Mesenchymal stem cell (in vitro differentiated cells and primary cell): ENCODE data around the gene PASK.

ENCODE experiments used
- DNase-seq: peaks from one replicate; pipeline ENCODE4 v3.0.0-alpha.2; 2013
- H2AFZ ChIP-seq: one replicate; pipeline ENCODE4 v1.6.1; 2013; ENCODE audit warnings: low read depth, mild to moderate bottlenecking, control low read depth, inconsistent platforms, low read length, moderate library complexity
- H2AK5ac ChIP-seq: 2 replicates; pipeline ENCODE4 v1.6.1; 2013; ENCODE audit warnings: low read length, moderate library complexity, mild to moderate bottlenecking, inconsistent platforms; ENCODE audit not compliant: severe bottlenecking
- H2BK120ac ChIP-seq: one replicate; pipeline ENCODE4 v1.6.1; 2013; ENCODE audit warnings: low read depth, mild to moderate bottlenecking, inconsistent platforms, low read length, moderate library complexity
- H2BK12ac ChIP-seq, 2 experiments: one replicate each; pipeline ENCODE4 v1.6.1; 2013; ENCODE audit warnings: inconsistent platforms in 2 of 2, low read length in 2 of 2, mild to moderate bottlenecking in 2 of 2, moderate library complexity in 2 of 2, control low read depth in 1 of 2
- H2BK15ac ChIP-seq: one replicate; pipeline ENCODE4 v1.6.1; 2013; ENCODE audit warnings: mild to moderate bottlenecking, low read depth, inconsistent platforms; ENCODE audit not compliant: poor library complexity, severe bottlenecking
- H2BK5ac ChIP-seq: 2 replicates; pipeline ENCODE4 v1.6.1; 2013; ENCODE audit warnings: low read depth, mild to moderate bottlenecking, low read length, control low read depth, inconsistent platforms; ENCODE audit not compliant: poor library complexity, severe bottlenecking
- H3K14ac ChIP-seq, 2 experiments: one replicate each; pipeline ENCODE4 v1.6.1; 2013; ENCODE audit warnings: inconsistent platforms in 2 of 2, low read length in 2 of 2, control low read depth in 1 of 2, mild to moderate bottlenecking in 1 of 2, moderate library complexity in 1 of 2
- H3K18ac ChIP-seq, 2 experiments: one replicate each; pipeline ENCODE4 v1.6.1; 2013; ENCODE audit warnings: inconsistent platforms in 2 of 2, low read length in 2 of 2, control low read depth in 1 of 2, low read depth in 1 of 2, mild to moderate bottlenecking in 1 of 2
- H3K23ac ChIP-seq, 2 experiments: one replicate each; pipeline ENCODE4 v1.6.1; 2013; ENCODE audit warnings: inconsistent platforms in 2 of 2, low read length in 2 of 2, mild to moderate bottlenecking in 2 of 2, moderate library complexity in 2 of 2, control low read depth in 1 of 2
- H3K27ac ChIP-seq: 2 replicates; pipeline ENCODE4 v1.5.1; 2013; ENCODE audit warnings: mild to moderate bottlenecking, moderate library complexity, low read length, control low read depth, inconsistent platforms; ENCODE audit not compliant: poor library complexity, severe bottlenecking
- H3K27me3 ChIP-seq, 2 experiments: 2 replicates each; pipeline versions ENCODE4 v1.6.1 to v1.7.0; 2013; ENCODE audit warnings: low read length in 2 of 2, mild to moderate bottlenecking in 2 of 2, moderate library complexity in 2 of 2, control low read depth in 1 of 2, inconsistent platforms in 1 of 2; ENCODE audit not compliant: control insufficient read depth in 1 of 2, insufficient read depth in 1 of 2
- H3K36me3 ChIP-seq, 2 experiments: 2 replicates each; pipeline versions ENCODE4 v1.6.1 to v1.7.0; 2013; ENCODE audit warnings: low read length in 2 of 2, control low read depth in 1 of 2, inconsistent platforms in 1 of 2, low read depth in 1 of 2, mild to moderate bottlenecking in 1 of 2; ENCODE audit not compliant: insufficient read depth in 2 of 2, control insufficient read depth in 1 of 2
- H3K4ac ChIP-seq, 2 experiments: one replicate each; pipeline ENCODE4 v1.6.1; 2013; ENCODE audit warnings: inconsistent platforms in 2 of 2, low read length in 2 of 2, mild to moderate bottlenecking in 2 of 2, moderate library complexity in 2 of 2, control low read depth in 1 of 2, low read depth in 1 of 2
- H3K4me1 ChIP-seq: 2 replicates; pipeline ENCODE4 v1.6.1; 2013; ENCODE audit warnings: low read depth, low read length, control low read depth; ENCODE audit not compliant: control insufficient read depth, insufficient read depth
- H3K4me2 ChIP-seq: 2 replicates; pipeline ENCODE4 v1.6.1; 2013; ENCODE audit warnings: low read length, mild to moderate bottlenecking, inconsistent platforms; ENCODE audit not compliant: poor library complexity, severe bottlenecking
- H3K4me3 ChIP-seq, 2 experiments: 2 replicates each; pipeline versions ENCODE4 v1.5.1 to v1.7.0; 2013; ENCODE audit warnings: low read length in 2 of 2, mild to moderate bottlenecking in 2 of 2, control low read depth in 1 of 2, low read depth in 1 of 2; ENCODE audit not compliant: insufficient read depth in 1 of 2
- H3K79me1 ChIP-seq: replicated peaks from 2 replicates; pipeline ENCODE4 v1.6.1; 2013; ENCODE audit warnings: mild to moderate bottlenecking, control low read depth, low read length, inconsistent platforms; ENCODE audit not compliant: poor library complexity, severe bottlenecking
- H3K9ac ChIP-seq: 2 replicates; pipeline ENCODE4 v1.7.0; 2013; ENCODE audit warnings: mild to moderate bottlenecking, low read length, moderate library complexity
- H3K9me3 ChIP-seq: 2 replicates; pipeline ENCODE4 v1.7.0; 2013; ENCODE audit warnings: mild to moderate bottlenecking, low read length; ENCODE audit not compliant: control insufficient read depth
- H4K8ac ChIP-seq: one replicate; pipeline ENCODE4 v1.6.1; 2013; ENCODE audit warnings: inconsistent platforms, mild to moderate bottlenecking, low read length, moderate library complexity
- H4K91ac ChIP-seq: one replicate; pipeline ENCODE4 v1.6.1; 2013; ENCODE audit warnings: mild to moderate bottlenecking, low read length, inconsistent platforms
- WGBS: methylation state at CpG from one replicate; pipeline ENCODE4 v1.1.7; 2013; ENCODE audit warnings: mixed read lengths; 5-methylcytosine and 5-hydroxymethylcytosine counted together

PASK gene

DNA sequence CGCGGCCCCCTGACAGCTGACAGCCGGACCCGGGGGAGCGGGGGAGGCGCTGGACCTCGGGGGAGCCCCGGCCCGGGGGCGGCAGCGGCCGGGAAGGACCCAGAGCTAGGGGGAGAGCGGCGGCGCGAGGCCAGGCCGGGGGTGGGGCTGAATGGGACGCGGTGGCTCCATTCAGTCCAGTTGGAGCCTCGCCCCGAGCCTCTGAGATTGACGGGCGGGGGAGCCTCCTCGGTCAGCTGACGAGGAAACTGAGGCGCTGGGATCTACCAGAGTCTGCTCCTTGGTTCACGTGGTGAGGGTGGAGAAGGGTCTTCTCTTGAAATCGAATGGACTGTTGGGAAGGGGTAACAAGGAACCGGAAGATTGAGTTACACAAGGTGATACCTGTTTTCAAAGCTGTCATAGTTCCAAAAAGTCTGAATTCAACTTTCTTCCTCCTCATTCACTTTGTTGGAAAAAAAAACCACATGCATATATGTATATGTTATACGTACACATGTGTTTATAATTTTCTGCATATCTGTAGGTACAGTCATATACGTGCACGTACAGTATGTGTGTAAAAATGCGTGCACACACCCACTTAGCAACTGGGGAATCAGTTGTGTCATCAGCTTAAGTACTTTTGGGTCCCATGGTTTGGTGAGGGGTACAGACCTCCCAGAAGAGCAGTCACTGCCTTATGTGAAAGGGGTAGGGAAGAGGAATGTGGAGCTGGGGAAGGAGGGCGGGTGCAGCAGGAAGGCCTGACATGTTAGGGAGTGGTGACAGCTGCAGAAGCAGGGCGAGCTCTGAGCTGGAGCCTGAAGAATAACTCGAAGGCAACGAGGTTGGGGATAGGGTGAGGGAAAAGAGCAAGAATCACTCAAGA, 1.6 kb upstream of the PASK start:
- Histone ChIP-seq H3K4ac (peak overlapping the region; percentile 47), H2BK15ac (peak overlapping the region; percentile 97), H2AFZ (peak overlapping the region; percentile 68), H3K9ac (peak overlapping the region; percentile 86), H3K14ac (peak overlapping the region in 1 of 2 experiments; percentile 41), H2BK120ac (no peak overlapping the region), H3K9me3 (no peaks in the 10 kb centered on the region), H4K8ac (peak overlapping the region; percentile 85), H2BK5ac (no peak overlapping the region), H3K4me3 (peak overlapping the region; percentile 87 to 97), H3K18ac (peak overlapping the region; percentile 30 to 92), H3K27ac (no peak overlapping the region), H3K4me1 (peaks cover 18% of the 10 kb centered on the region), H2BK12ac (peak overlapping the region in 1 of 2 experiments; percentile 29), H3K4me2 (peak overlapping the region; percentile 68), H3K79me1 (peaks cover 31% of the 10 kb centered on the region), H3K27me3 (no peaks in the 10 kb centered on the region), H3K36me3 (peaks cover 7 to 16% of the 10 kb centered on the region in 2 experiments), H4K91ac (peak overlapping the region; percentile 47), H3K23ac (no peak overlapping the region), H2AK5ac (no peak overlapping the region)
- peak; percentile 29 for DNase-seq
- WGBS = 16% methylated on average over 35 of the region's 37 CpGs

DNA sequence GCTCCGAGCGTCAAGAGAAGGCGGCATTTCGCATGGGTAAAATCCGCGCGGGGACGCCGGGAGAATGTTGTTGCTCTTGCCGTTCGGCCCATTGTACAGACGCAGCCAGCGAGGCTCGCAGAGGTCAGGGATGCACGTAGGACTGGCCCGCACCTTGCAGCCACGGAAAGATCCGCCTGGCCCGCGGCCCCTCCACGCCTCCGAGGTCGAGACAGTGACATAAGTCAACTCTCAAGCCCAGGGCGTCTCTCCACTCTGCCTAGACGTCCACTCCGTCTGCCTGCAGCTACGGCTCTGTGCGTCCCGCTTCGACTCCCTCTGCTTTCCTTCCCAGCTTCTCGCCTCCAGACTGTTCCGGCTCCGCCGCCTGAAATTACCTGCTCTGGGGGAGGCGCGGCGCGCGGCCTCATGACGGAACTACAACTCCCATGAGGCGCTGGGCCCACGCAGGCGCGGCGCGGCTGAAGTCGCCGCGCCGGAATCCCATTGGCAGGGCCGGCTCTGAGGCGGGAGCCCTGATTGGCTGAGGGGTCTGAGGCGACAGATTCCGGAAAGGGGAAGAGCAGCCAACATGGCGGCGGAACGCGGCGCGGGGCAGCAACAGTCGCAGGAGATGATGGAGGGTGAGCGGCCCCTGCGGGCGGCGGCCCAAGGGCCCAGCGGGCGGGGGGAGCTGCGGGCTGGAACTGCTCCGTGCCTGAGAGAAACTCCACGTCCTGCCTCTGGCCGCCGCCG, 820 bp upstream of the PASK start, which contains the start of gene PPP1R7:
TSS of gene PPP1R7 (plus strand) at position 543 of the 735 bp plus-strand sequence. CDS start at position 572, 29 bp downstream.
- H3K27me3 ChIP-seq = no peaks in the 10 kb centered on the region
- H2BK12ac ChIP-seq = peak within 1 kb of the TSS in 1 of 2 experiments; percentile 29
- H3K36me3 ChIP-seq = peaks cover 6 to 16% of the 10 kb centered on the region in 2 experiments
- no peak within 1 kb of the TSS for H2AK5ac ChIP-seq
- peak within 1 kb of the TSS in 1 of 2 experiments; percentile 57 for H3K23ac ChIP-seq
- peak within 1 kb of the TSS; percentile 97 for H2BK15ac ChIP-seq
- 1% methylated on average over 70 of the region's 73 CpGs for WGBS
- H3K9ac ChIP-seq = peak within 1 kb of the TSS; percentile 86
- H3K9me3 ChIP-seq = no peaks in the 10 kb centered on the region
- peak within 1 kb of the TSS; percentile 30 to 92 for H3K18ac ChIP-seq
- peak within 1 kb of the TSS; percentile 85 for H4K8ac ChIP-seq
- H2BK120ac ChIP-seq = no peak within 1 kb of the TSS
- H3K4ac ChIP-seq = peak within 1 kb of the TSS; percentile 47
- H2AFZ ChIP-seq = peak within 1 kb of the TSS; percentile 96
- no peak within 1 kb of the TSS for H2BK5ac ChIP-seq
- peak within 1 kb of the TSS in 1 of 2 experiments; percentile 41 for H3K14ac ChIP-seq
- peak within 1 kb of the TSS; percentile 47 for H4K91ac ChIP-seq
- no peak within 1 kb of the TSS for H3K27ac ChIP-seq
- peak within 1 kb of the TSS; percentile 85 for H3K4me2 ChIP-seq
- peaks cover 27% of the 10 kb centered on the region for H3K79me1 ChIP-seq
- peak; percentile 94 for DNase-seq
- peak within 1 kb of the TSS; percentile 87 to 97 for H3K4me3 ChIP-seq
- peaks cover 18% of the 10 kb centered on the region for H3K4me1 ChIP-seq

DNA sequence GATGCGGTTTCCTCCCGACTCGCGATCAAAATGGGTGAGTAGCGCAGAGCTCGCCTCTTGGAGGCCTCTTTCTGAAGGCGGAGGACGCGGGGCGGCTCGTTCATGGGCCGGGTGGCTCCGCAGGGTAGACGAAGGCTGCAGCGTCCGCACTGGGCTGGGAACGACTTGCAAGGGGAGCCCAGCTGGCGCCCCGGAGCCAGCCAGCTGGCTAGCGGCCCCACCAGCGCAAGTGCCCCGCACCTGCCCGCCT, 328 bp upstream of the PASK start:
- DNase-seq = no peak
- peaks cover 18% of the 10 kb centered on the region for H3K4me1 ChIP-seq
- H2BK12ac ChIP-seq = peak overlapping the region in 1 of 2 experiments; percentile 3
- peak overlapping the region; percentile 85 for H3K4me2 ChIP-seq
- no peak overlapping the region for H2BK120ac ChIP-seq
- peak overlapping the region; percentile 96 for H2AFZ ChIP-seq
- H3K36me3 ChIP-seq = peaks cover 6 to 12% of the 10 kb centered on the region in 2 experiments
- H3K23ac ChIP-seq = no peak overlapping the region
- H4K8ac ChIP-seq = no peak overlapping the region
- H3K79me1 ChIP-seq = peaks cover 24% of the 10 kb centered on the region
- H3K14ac ChIP-seq = no peak overlapping the region
- WGBS = under 1% methylated on average over 23 of the region's 23 CpGs
- H3K9me3 ChIP-seq = no peaks in the 10 kb centered on the region
- no peak overlapping the region for H2AK5ac ChIP-seq
- H3K4me3 ChIP-seq = peak overlapping the region; percentile 58 to 97
- H4K91ac ChIP-seq = no peak overlapping the region
- peak overlapping the region; percentile 86 for H3K9ac ChIP-seq
- no peak overlapping the region for H2BK15ac ChIP-seq
- peak overlapping the region in 1 of 2 experiments; percentile 86 for H3K18ac ChIP-seq
- H3K27ac ChIP-seq = no peak overlapping the region
- H2BK5ac ChIP-seq = no peak overlapping the region
- peak overlapping the region in 1 of 2 experiments; percentile 19 for H3K4ac ChIP-seq
- no peaks in the 10 kb centered on the region for H3K27me3 ChIP-seq

DNA sequence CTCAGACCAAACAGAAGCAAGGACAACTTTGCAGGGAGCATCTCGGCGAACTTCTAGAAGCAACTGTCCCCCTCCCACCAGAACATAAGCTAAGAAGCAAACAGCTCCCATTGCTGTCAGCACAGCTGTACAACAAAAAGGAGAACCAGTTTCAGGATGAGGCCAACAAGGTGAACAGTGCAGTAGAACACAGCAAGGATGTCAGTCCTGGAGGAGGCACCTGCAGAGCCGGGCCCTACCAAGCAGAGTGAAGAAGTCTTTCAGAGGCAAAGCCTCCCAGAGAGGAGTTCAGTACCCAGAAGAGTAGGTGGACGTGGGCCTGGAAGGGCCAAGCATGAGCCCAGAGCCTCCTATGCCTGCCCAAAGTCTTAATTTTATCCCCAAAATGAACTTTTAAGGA, 1.0 kb downstream of the PASK start:
- H3K4me1 ChIP-seq = peaks cover 15% of the 10 kb centered on the region
- peak overlapping the region; percentile 86 for H3K9ac ChIP-seq
- no peak overlapping the region for H3K14ac ChIP-seq
- no peak overlapping the region for H3K23ac ChIP-seq
- no peak overlapping the region for H4K91ac ChIP-seq
- H2BK15ac ChIP-seq = no peak overlapping the region
- no peak overlapping the region for H2AK5ac ChIP-seq
- H2BK120ac ChIP-seq = no peak overlapping the region
- no peak overlapping the region for H4K8ac ChIP-seq
- H2BK12ac ChIP-seq = no peak overlapping the region
- H3K18ac ChIP-seq = no peak overlapping the region
- H3K4ac ChIP-seq = no peak overlapping the region
- H3K27me3 ChIP-seq = no peaks in the 10 kb centered on the region
- H2AFZ ChIP-seq = no peak overlapping the region
- H3K9me3 ChIP-seq = no peaks in the 10 kb centered on the region
- 93% methylated on average over 3 of the region's 4 CpGs for WGBS
- no peak overlapping the region for H3K4me2 ChIP-seq
- peaks cover 26% of the 10 kb centered on the region for H3K79me1 ChIP-seq
- peaks cover 0 to 6% of the 10 kb centered on the region in 2 experiments for H3K36me3 ChIP-seq
- H3K27ac ChIP-seq = no peak overlapping the region
- H3K4me3 ChIP-seq = peak overlapping the region in 1 of 2 experiments; percentile 97
- DNase-seq = no peak
- no peak overlapping the region for H2BK5ac ChIP-seq
